NCI-H2227 treated with DMSO at 0.1 percent for 48 hours (cell line): ENCODE results near the gene ATIC.

Experiments used
- DNase-seq: peaks from one replicate; lab custom pipeline; 2025; lab: John Stamatoyannopoulos, UW

ATIC gene

GRCh38 chr2:215376103-215376780 is 64.4 kb downstream of the ATIC start:
- no peak for DNase-seq

GRCh38 chr2:215377283-215377682 is 65.4 kb downstream of the ATIC start:
- DNase-seq: no peak

GRCh38 chr2:215378045-215378444 is 66.2 kb downstream of the ATIC start:
- no peak for DNase-seq

GRCh38 chr2:215379039-215379438 is 67.2 kb downstream of the ATIC start:
- no peak for DNase-seq

GRCh38 chr2:215379948-215380347 is 68.1 kb downstream of the ATIC start:
- DNase-seq: no peak

GRCh38 chr2:215380699-215381098 is 68.8 kb downstream of the ATIC start:
- no peak for DNase-seq

- DNase-seq: no peak
Measured at GRCh38 chr2:215382011-215382410, 70.2 kb downstream of the ATIC start.

GRCh38 chr2:215382480-215382879 is 70.6 kb downstream of the ATIC start:
- no peak for DNase-seq

- DNase-seq: no peak
Measured at GRCh38 chr2:215383652-215384279, 71.9 kb downstream of the ATIC start.

- DNase-seq: no peak
Measured at GRCh38 chr2:215384710-215385109, 72.9 kb downstream of the ATIC start.

- DNase-seq: no peak
Measured at GRCh38 chr2:215386566-215386965, 74.7 kb downstream of the ATIC start.

GRCh38 chr2:215388002-215388728 is 76.3 kb downstream of the ATIC start:
- DNase-seq: no peak

- no peak for DNase-seq
Measured at GRCh38 chr2:215390550-215390913, 78.7 kb downstream of the ATIC start.

- no peak for DNase-seq
Measured at GRCh38 chr2:215391531-215391930, 79.7 kb downstream of the ATIC start.

- DNase-seq: no peak
Measured at GRCh38 chr2:215392164-215392563, 80.3 kb downstream of the ATIC start.

- DNase-seq: no peak
Measured at GRCh38 chr2:215392687-215393270, 80.9 kb downstream of the ATIC start.

GRCh38 chr2:215394102-215394805 is 82.4 kb downstream of the ATIC start:
- no peak for DNase-seq

GRCh38 chr2:215395687-215396460 is 84.0 kb downstream of the ATIC start:
- DNase-seq: no peak

- no peak for DNase-seq
Measured at GRCh38 chr2:215396595-215397313, 84.9 kb downstream of the ATIC start.

GRCh38 chr2:215397632-215398341 is 85.9 kb downstream of the ATIC start:
- no peak for DNase-seq
